GDM1 (cell line): Measurements from ENCODE around the gene CEP78.

ENCODE experiments used
- DNase-seq: peaks from one replicate; lab custom pipeline; 2025; lab: John Stamatoyannopoulos, UW

CEP78 gene

GRCh38 chr9:78311075-78311474, 75.2 kb downstream of the CEP78 start:
- no peak for DNase-seq

- DNase-seq, result no peak
These were observed 76.1 kb downstream of the CEP78 start for GRCh38 chr9:78311886-78312524.

- DNase-seq, result no peak
These were observed 78.7 kb downstream of the CEP78 start for GRCh38 chr9:78314550-78314949.

GRCh38 chr9:78314953-78315870, 79.3 kb downstream of the CEP78 start:
- DNase-seq, result no peak

GRCh38 chr9:78316166-78316892, 80.5 kb downstream of the CEP78 start:
- DNase-seq, result no peak

- no peak for DNase-seq
These were observed 83.5 kb downstream of the CEP78 start for GRCh38 chr9:78319197-78320029.

- no peak for DNase-seq
These were observed 84.3 kb downstream of the CEP78 start for GRCh38 chr9:78320030-78320693.

GRCh38 chr9:78320875-78321496, 85.1 kb downstream of the CEP78 start:
- DNase-seq, result no peak

GRCh38 chr9:78321505-78321904, 85.6 kb downstream of the CEP78 start:
- no peak for DNase-seq

GRCh38 chr9:78324068-78324650, 88.3 kb downstream of the CEP78 start:
- no peak for DNase-seq

- no peak for DNase-seq
These were observed 88.8 kb downstream of the CEP78 start for GRCh38 chr9:78324682-78325081.

- DNase-seq, result no peak
These were observed 89.5 kb downstream of the CEP78 start for GRCh38 chr9:78325343-78325742.

- DNase-seq, result no peak
These were observed 90.0 kb downstream of the CEP78 start for GRCh38 chr9:78325846-78326360.

- no peak for DNase-seq
These were observed 90.7 kb downstream of the CEP78 start for GRCh38 chr9:78326564-78326963.
